BLaER1 (cell line): ENCODE measurements around the gene OR4N5.
"Not testable (repeated sequence)": the region's sequence is repeated elsewhere in the genome, so short reads cannot be mapped to it uniquely, and the experiment has no call there.

Experiments
- H3K27ac ChIP-seq: shearing (Covaris generic); formaldehyde crosslinking; 2 replicates; pipeline ENCODE4 v1.8.1; 2022
- H3K27me3 ChIP-seq: shearing (Covaris generic); formaldehyde crosslinking; 2 replicates; pipeline ENCODE4 v1.8.1; 2022
- H3K36me3 ChIP-seq: shearing (Covaris generic); formaldehyde crosslinking; 2 replicates; pipeline ENCODE4 v1.8.1; 2022
- H3K4me1 ChIP-seq: shearing (Covaris generic); formaldehyde crosslinking; 2 replicates; pipeline ENCODE4 v1.8.1; 2022
- H3K4me2 ChIP-seq: shearing (Covaris generic); formaldehyde crosslinking; 2 replicates; pipeline ENCODE4 v1.8.1; 2022
- H3K4me3 ChIP-seq: shearing (Covaris generic); formaldehyde crosslinking; 2 replicates; pipeline ENCODE4 v1.8.1; 2022
- H3K9ac ChIP-seq: shearing (Covaris generic); formaldehyde crosslinking; 2 replicates; pipeline ENCODE4 v1.8.1; 2022
- H3K9me3 ChIP-seq: shearing (Covaris generic); formaldehyde crosslinking; 2 replicates; pipeline ENCODE4 v1.8.1; 2022
- H4K20me1 ChIP-seq: shearing (Covaris generic); formaldehyde crosslinking; 2 replicates; pipeline ENCODE4 v1.8.1; 2022
- Cebpa-rat ChIP-seq: shearing (Covaris generic); IDR thresholded peaks from 2 replicates; pipeline ENCODE4 v1.8.1; 2022

Gene OR4N5

DNA sequence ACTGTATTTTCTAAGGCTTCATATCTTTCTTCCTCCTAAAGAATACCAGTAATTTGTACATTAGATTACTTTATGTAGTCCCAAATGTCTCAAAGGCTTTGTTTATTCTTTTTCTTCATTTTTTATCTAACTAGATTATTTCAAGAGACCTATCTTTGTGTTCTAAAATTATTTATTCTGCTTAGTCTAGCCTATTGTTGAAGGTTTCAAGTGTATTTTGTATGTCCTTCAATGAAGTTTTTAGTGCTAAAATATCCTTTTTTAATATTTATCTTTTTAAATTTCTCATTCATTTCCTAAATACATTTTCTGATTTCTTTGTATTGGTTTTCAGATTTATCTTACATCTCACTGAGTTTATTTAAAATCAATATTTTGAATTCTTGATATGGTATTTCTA is 25.8 kb downstream of the OR4N5 start:
- Histone ChIP-seq H4K20me1 (no peaks in the 10 kb centered on the region), H3K27me3 (no peaks in the 10 kb centered on the region), H3K4me3 (no peak overlapping the region), H3K9ac (no peak overlapping the region), H3K4me1 (no peaks in the 10 kb centered on the region), H3K9me3 (peaks cover 19% of the 10 kb centered on the region), H3K4me2 (no peak overlapping the region), H3K27ac (no peak overlapping the region), H3K36me3 (no peaks in the 10 kb centered on the region)
- no peak for TF ChIP-seq Cebpa-rat

- Histone ChIP-seq H3K4me3 (no peak overlapping the region), H3K4me2 (no peak overlapping the region), H3K27me3 (no peaks in the 10 kb centered on the region), H3K4me1 (no peaks in the 10 kb centered on the region), H4K20me1 (no peaks in the 10 kb centered on the region), H3K9ac (no peak overlapping the region), H3K27ac (no peak overlapping the region), H3K9me3 (peaks cover 19% of the 10 kb centered on the region), H3K36me3 (no peaks in the 10 kb centered on the region)
- no peak for TF ChIP-seq Cebpa-rat
Measured at GRCh38 chr14:20167091-20167490, 28.5 kb downstream of the OR4N5 start.

DNA sequence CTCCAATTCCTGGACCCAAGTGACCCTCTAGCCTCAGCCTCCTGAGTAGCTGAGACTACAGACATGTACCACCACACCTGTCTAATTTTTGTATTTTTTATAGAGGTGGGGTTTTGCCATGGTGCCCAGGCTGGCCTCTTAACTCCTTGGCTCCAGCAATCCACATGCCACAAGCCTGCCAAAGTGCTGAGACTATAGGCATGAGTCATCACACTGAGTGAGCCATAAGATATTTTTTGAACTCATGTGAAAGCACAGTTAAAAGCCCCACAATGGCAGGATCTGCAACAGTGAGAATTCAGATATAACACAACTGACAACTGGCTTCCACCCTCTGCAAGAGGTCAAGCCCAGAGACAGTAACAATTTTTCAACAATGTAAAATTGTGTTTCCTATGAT is 31.2 kb downstream of the OR4N5 start:
- not testable (repeated sequence) for H3K9ac ChIP-seq, H3K4me2 ChIP-seq, H3K9me3 ChIP-seq, H3K36me3 ChIP-seq, H3K27ac ChIP-seq, H4K20me1 ChIP-seq, H3K4me3 ChIP-seq, H3K27me3 ChIP-seq, H3K4me1 ChIP-seq

GRCh38 chr14:20174205-20174604 is 35.6 kb downstream of the OR4N5 start:
- not testable (repeated sequence) for H4K20me1 ChIP-seq, H3K4me2 ChIP-seq, H3K27me3 ChIP-seq, H3K9ac ChIP-seq, H3K4me1 ChIP-seq, H3K9me3 ChIP-seq, H3K27ac ChIP-seq, H3K4me3 ChIP-seq, H3K36me3 ChIP-seq

DNA sequence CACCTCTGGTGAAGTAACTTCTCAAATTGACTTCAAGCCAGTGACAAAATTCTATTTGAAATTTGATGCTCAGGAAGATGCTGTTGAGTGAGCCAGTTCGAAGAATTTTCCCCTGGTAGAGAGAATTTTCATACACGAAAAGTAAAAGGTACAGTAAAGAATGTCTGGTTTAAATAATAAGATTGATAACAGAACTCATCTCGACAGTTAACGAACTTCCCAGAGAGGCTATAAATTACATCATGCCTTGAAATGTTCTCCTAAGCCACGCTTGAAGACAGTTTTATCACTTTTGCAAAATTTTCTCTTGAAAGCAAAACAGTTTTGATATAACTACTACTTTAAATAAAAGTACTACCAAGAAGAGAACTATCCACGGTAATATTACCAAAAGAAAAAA is 37.7 kb downstream of the OR4N5 start:
- no peak overlapping the region for H3K9ac ChIP-seq
- H3K36me3 ChIP-seq = no peaks in the 10 kb centered on the region
- H3K27ac ChIP-seq = no peak overlapping the region
- H3K27me3 ChIP-seq = no peaks in the 10 kb centered on the region
- TF ChIP-seq Cebpa-rat = no peak
- no peaks in the 10 kb centered on the region for H3K9me3 ChIP-seq
- H3K4me3 ChIP-seq = no peak overlapping the region
- no peaks in the 10 kb centered on the region for H4K20me1 ChIP-seq
- no peak overlapping the region for H3K4me2 ChIP-seq
- H3K4me1 ChIP-seq = no peaks in the 10 kb centered on the region

GRCh38 chr14:20177433-20177974 is 38.9 kb downstream of the OR4N5 start:
- no peaks in the 10 kb centered on the region for H3K9me3 ChIP-seq

GRCh38 chr14:20179218-20179617 is 40.6 kb downstream of the OR4N5 start:
- no peaks in the 10 kb centered on the region for H3K27me3 ChIP-seq
- H3K4me1 ChIP-seq = no peaks in the 10 kb centered on the region
- no peaks in the 10 kb centered on the region for H4K20me1 ChIP-seq
- H3K36me3 ChIP-seq = no peaks in the 10 kb centered on the region
- TF ChIP-seq Cebpa-rat = no peak
- H3K9ac ChIP-seq = no peak overlapping the region
- no peak overlapping the region for H3K4me3 ChIP-seq
- H3K9me3 ChIP-seq = no peaks in the 10 kb centered on the region
- H3K4me2 ChIP-seq = no peak overlapping the region
- H3K27ac ChIP-seq = no peak overlapping the region

More at GRCh38 chr14:20177433-20177974, 38.9 kb downstream of the OR4N5 start:
- Histone ChIP-seq H3K36me3 (no peaks in the 10 kb centered on the region), H3K4me1 (no peaks in the 10 kb centered on the region), H3K4me3 (no peak overlapping the region), H3K27ac (no peak overlapping the region), H3K4me2 (no peak overlapping the region), H3K9ac (no peak overlapping the region), H3K27me3 (no peaks in the 10 kb centered on the region), H4K20me1 (no peaks in the 10 kb centered on the region)
- TF ChIP-seq Cebpa-rat = no peak

DNA sequence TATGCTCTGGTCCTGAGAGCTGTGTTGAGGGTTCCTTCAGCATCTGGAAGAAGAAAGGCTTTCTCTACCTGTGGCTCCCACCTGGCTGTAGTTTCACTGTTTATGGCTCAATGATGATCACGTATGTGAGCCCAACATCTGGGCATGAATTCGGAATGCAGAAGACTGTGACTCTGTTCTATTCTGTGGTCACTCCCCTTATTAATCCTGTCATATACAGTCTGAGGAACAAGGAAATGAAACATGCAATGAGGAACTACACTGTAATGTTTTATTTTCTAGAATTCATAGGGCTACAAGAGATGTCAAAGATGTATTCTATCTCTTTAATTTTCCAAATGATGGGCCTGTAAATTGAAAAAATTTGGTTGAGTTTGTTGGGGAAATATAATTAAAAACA is 41.3 kb downstream of the OR4N5 start:
- no peak for TF ChIP-seq Cebpa-rat
- Histone ChIP-seq H3K9ac (no peak overlapping the region), H3K4me2 (no peak overlapping the region), H3K9me3 (no peaks in the 10 kb centered on the region), H3K36me3 (no peaks in the 10 kb centered on the region), H3K27ac (no peak overlapping the region), H3K4me1 (no peaks in the 10 kb centered on the region), H3K4me3 (no peak overlapping the region), H4K20me1 (no peaks in the 10 kb centered on the region), H3K27me3 (no peaks in the 10 kb centered on the region)

GRCh38 chr14:20180486-20180885 is 41.9 kb downstream of the OR4N5 start:
- no peak overlapping the region for H3K4me2 ChIP-seq
- H3K9me3 ChIP-seq = no peaks in the 10 kb centered on the region
- no peak overlapping the region for H3K27ac ChIP-seq
- H3K36me3 ChIP-seq = no peaks in the 10 kb centered on the region
- H3K4me1 ChIP-seq = no peaks in the 10 kb centered on the region
- no peaks in the 10 kb centered on the region for H3K27me3 ChIP-seq
- no peaks in the 10 kb centered on the region for H4K20me1 ChIP-seq
- TF ChIP-seq Cebpa-rat = no peak
- no peak overlapping the region for H3K4me3 ChIP-seq
- H3K9ac ChIP-seq = no peak overlapping the region

DNA sequence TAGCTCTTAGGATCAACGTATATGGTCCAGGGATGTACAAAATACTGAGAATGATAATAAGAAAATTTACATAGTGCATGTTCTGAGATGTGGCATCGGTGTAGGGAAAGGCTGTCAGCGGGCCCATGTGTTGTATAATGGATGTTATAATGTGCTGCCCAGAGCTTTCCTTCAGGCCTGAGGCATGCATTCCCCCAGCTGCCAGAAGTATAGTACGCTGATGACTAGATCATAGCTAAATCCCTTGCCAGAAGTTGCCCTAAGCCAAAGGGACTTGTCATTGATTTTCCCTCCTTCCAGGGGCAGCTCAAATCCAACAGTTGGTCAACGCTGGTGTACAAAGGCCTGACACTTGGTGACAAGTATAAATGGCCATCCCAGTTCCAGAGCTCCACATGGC is 45.6 kb downstream of the OR4N5 start:
- TF ChIP-seq Cebpa-rat = no peak
- Histone ChIP-seq H3K27me3 (no peaks in the 10 kb centered on the region), H3K4me2 (no peak overlapping the region), H4K20me1 (no peaks in the 10 kb centered on the region), H3K4me3 (no peak overlapping the region), H3K9ac (no peak overlapping the region), H3K36me3 (no peaks in the 10 kb centered on the region), H3K27ac (no peak overlapping the region), H3K9me3 (no peaks in the 10 kb centered on the region), H3K4me1 (no peaks in the 10 kb centered on the region)

- Histone ChIP-seq H3K4me3 (no peak within 1 kb of the TSS), H3K4me1 (no peaks in the 10 kb centered on the region), H3K9ac (no peak within 1 kb of the TSS), H4K20me1 (no peaks in the 10 kb centered on the region), H3K36me3 (no peaks in the 10 kb centered on the region), H3K9me3 (no peaks in the 10 kb centered on the region), H3K4me2 (no peak within 1 kb of the TSS), H3K27ac (no peak within 1 kb of the TSS), H3K27me3 (no peaks in the 10 kb centered on the region)
- TF ChIP-seq Cebpa-rat = no peak
Measured at GRCh38 chr14:20190596-20190995, 52.0 kb downstream of the OR4N5 start, which contains the start of gene OR11G2. Gene OR11G2 (plus strand): TSS chr14:20190896. CDS start chr14:20197438, 6,542 bp downstream.
